GM19395 (cell line): ENCODE results near the gene KIF3A.

Source experiments
- ATAC-seq: cut with Tn5 transposase; IDR thresholded peaks from one replicate; pipeline ENCODE4 v1.9.1; 2021; ENCODE audit warnings: mild to moderate bottlenecking, moderate library complexity; ENCODE audit not compliant: unreplicated experiment

The KIF3A gene

GRCh38 chr5:132664696-132665209, 72.6 kb downstream of the KIF3A start:
- no peak for ATAC-seq

- peak; percentile 51 for ATAC-seq
Measured at GRCh38 chr5:132663771-132664695, 73.3 kb downstream of the KIF3A start.

- peak; percentile 75 for ATAC-seq
Measured at GRCh38 chr5:132662925-132663770, 74.2 kb downstream of the KIF3A start.

- no peak for ATAC-seq
Measured at GRCh38 chr5:132662004-132662401, 75.3 kb downstream of the KIF3A start.

- ATAC-seq, result no peak
Measured at GRCh38 chr5:132661231-132662003, 75.9 kb downstream of the KIF3A start.

- ATAC-seq, result no peak
Measured at GRCh38 chr5:132659598-132660493, 77.5 kb downstream of the KIF3A start.

GRCh38 chr5:132658381-132659302, 78.7 kb downstream of the KIF3A start:
- ATAC-seq, result no peak

GRCh38 chr5:132657676-132658380, 79.5 kb downstream of the KIF3A start, which contains the start of gene IL13:
Gene IL13, plus strand, starts transcription at chr5:132658173. Its CDS starts 14 bp downstream, at chr5:132658187.
- no peak for ATAC-seq

GRCh38 chr5:132656774-132657355, 80.5 kb downstream of the KIF3A start:
- no peak for ATAC-seq

GRCh38 chr5:132655821-132656773, 81.2 kb downstream of the KIF3A start:
- no peak for ATAC-seq

GRCh38 chr5:132653716-132654115, 83.6 kb downstream of the KIF3A start:
- no peak for ATAC-seq

- no peak for ATAC-seq
Measured at GRCh38 chr5:132651838-132652469, 85.4 kb downstream of the KIF3A start.

GRCh38 chr5:132648355-132648754, 89.0 kb downstream of the KIF3A start:
- ATAC-seq, result no peak

GRCh38 chr5:132647473-132647872, 89.9 kb downstream of the KIF3A start:
- ATAC-seq, result no peak

- ATAC-seq, result no peak
Measured at GRCh38 chr5:132646583-132647266, 90.6 kb downstream of the KIF3A start.
